ENCODE results near the gene AP1B1.

DNA sequence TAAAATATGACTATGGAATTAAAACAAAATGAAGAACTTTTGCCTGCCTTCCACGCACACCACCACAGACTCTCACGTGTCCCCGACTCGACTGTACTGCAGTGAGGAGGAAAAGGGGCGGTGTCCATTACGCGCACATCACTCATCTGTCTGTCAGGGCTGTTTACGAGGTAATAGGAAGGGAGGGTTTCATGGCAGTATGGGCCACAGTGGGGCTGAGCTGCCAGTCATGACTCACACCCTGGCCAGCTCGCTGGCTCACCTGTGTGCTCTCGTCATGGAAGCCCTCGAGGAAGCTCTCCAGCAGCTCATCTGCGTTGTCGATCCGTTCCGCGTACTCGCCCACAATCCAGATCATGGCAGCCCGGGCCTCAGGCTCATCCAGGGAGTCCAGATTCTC lies 39.4 kb downstream of the AP1B1 start:
- TF ChIP-seq, protein P1, sequence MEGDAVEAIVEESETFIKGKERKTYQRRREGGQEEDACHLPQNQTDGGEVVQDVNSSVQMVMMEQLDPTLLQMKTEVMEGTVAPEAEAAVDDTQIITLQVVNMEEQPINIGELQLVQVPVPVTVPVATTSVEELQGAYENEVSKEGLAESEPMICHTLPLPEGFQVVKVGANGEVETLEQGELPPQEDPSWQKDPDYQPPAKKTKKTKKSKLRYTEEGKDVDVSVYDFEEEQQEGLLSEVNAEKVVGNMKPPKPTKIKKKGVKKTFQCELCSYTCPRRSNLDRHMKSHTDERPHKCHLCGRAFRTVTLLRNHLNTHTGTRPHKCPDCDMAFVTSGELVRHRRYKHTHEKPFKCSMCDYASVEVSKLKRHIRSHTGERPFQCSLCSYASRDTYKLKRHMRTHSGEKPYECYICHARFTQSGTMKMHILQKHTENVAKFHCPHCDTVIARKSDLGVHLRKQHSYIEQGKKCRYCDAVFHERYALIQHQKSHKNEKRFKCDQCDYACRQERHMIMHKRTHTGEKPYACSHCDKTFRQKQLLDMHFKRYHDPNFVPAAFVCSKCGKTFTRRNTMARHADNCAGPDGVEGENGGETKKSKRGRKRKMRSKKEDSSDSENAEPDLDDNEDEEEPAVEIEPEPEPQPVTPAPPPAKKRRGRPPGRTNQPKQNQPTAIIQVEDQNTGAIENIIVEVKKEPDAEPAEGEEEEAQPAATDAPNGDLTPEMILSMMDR (conservative IDR thresholded peaks at IDR 0.05 in 1 of 2, IDR thresholded peaks at IDR 0.05 in 1 of 2; ENCODE audit: extremely low read depth in 1 of 2, insufficient read depth in 1 of 2, low read depth in 1 of 2, low read length in 2 of 2): no peak
- TF ChIP-seq EZH2 (IDR thresholded peaks at IDR 0.05; ENCODE audit: borderline replicate concordance, low read length): no peak

Data from mammary epithelial cell (primary cell).